ENCODE results near the gene MYCBP2.

Gene MYCBP2

GRCh38 chr13:77084755-77085154 is 242.1 kb downstream of the MYCBP2 start:
- DNase-seq: no peak

- DNase-seq: no peak
Observed at GRCh38 chr13:77079902-77080413, 246.9 kb downstream of the MYCBP2 start.

GRCh38 chr13:77067519-77067918 is 259.4 kb downstream of the MYCBP2 start:
- DNase-seq: no peak

- DNase-seq: no peak
Observed at GRCh38 chr13:77065461-77066147, 261.3 kb downstream of the MYCBP2 start.

- no peak for DNase-seq
Observed at GRCh38 chr13:77062097-77062496, 264.8 kb downstream of the MYCBP2 start.

GRCh38 chr13:77061362-77061761 is 265.5 kb downstream of the MYCBP2 start:
- DNase-seq: no peak

- DNase-seq: no peak
Observed at GRCh38 chr13:77056886-77057285, 270.0 kb downstream of the MYCBP2 start.

- DNase-seq: no peak
Observed at GRCh38 chr13:77056382-77056781, 270.5 kb downstream of the MYCBP2 start.

- DNase-seq: no peak
Observed at GRCh38 chr13:77055158-77055557, 271.7 kb downstream of the MYCBP2 start.

GRCh38 chr13:77053192-77053591 is 273.7 kb downstream of the MYCBP2 start:
- DNase-seq: no peak

- no peak for DNase-seq
Observed at GRCh38 chr13:77048681-77049080, 278.2 kb downstream of the MYCBP2 start.

- no peak for DNase-seq
Observed at GRCh38 chr13:77047649-77048343, 279.1 kb downstream of the MYCBP2 start.

- no peak for DNase-seq
Observed at GRCh38 chr13:77042566-77043177, 284.2 kb downstream of the MYCBP2 start.

- no peak for DNase-seq
Observed at GRCh38 chr13:77040835-77041234, 286.1 kb downstream of the MYCBP2 start.

GRCh38 chr13:77040076-77040475 is 286.8 kb downstream of the MYCBP2 start:
- peak; percentile 8 to 40 for DNase-seq

GRCh38 chr13:77038907-77039480 is 287.9 kb downstream of the MYCBP2 start:
- DNase-seq: no peak

- no peak for DNase-seq
Observed at GRCh38 chr13:77036279-77036678, 290.6 kb downstream of the MYCBP2 start.

- no peak for DNase-seq
Observed at GRCh38 chr13:77034881-77035280, 292.0 kb downstream of the MYCBP2 start.

- no peak for DNase-seq
Observed at GRCh38 chr13:77033717-77034302, 293.1 kb downstream of the MYCBP2 start.

- no peak for DNase-seq
Observed at GRCh38 chr13:77031656-77032243, 295.1 kb downstream of the MYCBP2 start.

GRCh38 chr13:77029436-77029835 is 297.5 kb downstream of the MYCBP2 start:
- no peak for DNase-seq

GRCh38 chr13:77028202-77028601 is 298.7 kb downstream of the MYCBP2 start:
- peak; percentile 66 to 77 for DNase-seq
